GM19438 (cell line): ENCODE measurements around the gene NUAK2.

Experiments
- ATAC-seq: cut with Tn5 transposase; IDR thresholded peaks from one replicate; pipeline ENCODE4 v1.9.1; 2021; ENCODE audit warnings: low read depth; ENCODE audit not compliant: unreplicated experiment

Gene NUAK2

GRCh38 chr1:205259324-205259832, 62.2 kb downstream of the NUAK2 start:
- ATAC-seq: no peak

GRCh38 chr1:205258719-205259118, 62.8 kb downstream of the NUAK2 start:
- ATAC-seq: no peak

DNA sequence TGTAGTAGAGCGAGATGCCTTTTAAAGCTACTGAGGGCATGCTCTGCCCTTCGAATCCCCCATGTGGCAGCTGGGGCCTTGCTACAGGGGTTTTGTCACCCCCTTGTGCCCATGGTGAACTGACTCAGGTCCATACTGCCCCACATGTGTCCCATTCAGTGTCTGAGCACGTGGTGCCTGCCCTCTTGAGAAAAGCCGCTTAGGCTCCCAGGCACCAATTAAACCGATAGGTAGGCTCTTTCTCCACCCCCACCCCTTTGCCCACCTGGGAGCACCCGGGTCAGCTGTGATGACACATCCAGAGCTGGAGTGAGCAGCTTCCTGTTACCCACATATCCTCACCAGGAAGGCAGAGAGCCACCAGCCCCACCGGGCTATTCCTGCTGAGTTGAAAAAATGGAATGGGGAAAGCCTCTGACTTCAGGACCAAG, 63.3 kb downstream of the NUAK2 start:
- ATAC-seq: no peak

DNA sequence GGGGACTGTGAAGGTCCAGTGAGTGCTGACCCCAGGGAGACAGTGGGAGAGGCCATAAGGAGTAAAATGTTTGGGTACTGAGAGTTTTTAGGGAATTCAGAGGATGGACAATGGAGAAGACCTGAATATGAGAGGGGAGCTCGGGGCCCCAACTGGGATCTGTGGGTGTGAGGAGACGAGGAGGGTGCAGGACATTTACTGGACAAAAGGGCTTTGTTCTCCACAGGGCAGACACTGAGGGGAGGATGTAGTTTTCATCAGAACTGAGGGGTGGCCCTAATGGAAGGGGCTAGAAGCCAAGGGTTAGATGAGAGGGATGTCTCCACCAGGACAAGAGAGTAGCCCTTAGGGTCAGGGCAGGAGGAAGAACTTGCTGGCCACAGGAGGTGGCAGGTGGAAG, 63.8 kb downstream of the NUAK2 start:
- ATAC-seq: no peak

- no peak for ATAC-seq
Measured at GRCh38 chr1:205256951-205257625, 64.5 kb downstream of the NUAK2 start.

GRCh38 chr1:205255941-205256780, 65.4 kb downstream of the NUAK2 start:
- no peak for ATAC-seq
